ENCODE results near the gene FAM241B. TPM values are rescaled to one million over a fixed set of nuclear protein-coding genes. Genes with fewer than 3 reads are reported as not detected.

Gene FAM241B
- total RNA-seq, 1 experiment from 2014 or later = 18.0 TPM

DNA sequence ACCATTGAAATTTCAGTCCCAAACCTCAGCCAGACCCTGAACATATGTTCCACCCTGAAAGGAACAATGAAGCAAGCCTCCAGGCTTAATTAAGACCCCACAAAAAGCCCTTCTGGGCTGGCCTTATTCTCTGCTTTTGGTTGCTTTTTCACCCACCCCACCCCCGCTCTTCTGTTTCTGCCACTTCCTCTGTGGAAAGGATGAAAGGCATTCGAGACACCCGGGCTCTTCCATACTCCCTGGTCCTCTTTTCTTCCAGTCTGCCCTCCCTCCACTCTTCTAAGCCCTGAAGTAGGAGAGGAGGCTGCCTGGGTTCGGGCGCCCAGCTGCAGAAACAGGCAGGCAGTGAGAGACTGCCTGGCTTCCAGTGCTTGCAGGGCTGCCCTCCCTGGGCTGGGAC is 9.4 kb upstream of the FAM241B start:
- ChIA-PET CTCF (no interaction called here), RAD21 (ENCODE audit: low non-redundant PET in 1 of 2, low total read pairs in 2 of 2, uncharacterized antibody in 2 of 2, unreplicated experiment in 2 of 2) (no interaction called here), POLR2A (no interaction called here)
- no peak for TF ChIP-seq TCF7L2 (IDR thresholded peaks at IDR 0.05; ENCODE audit: borderline replicate concordance, extremely low read depth, insufficient read depth, insufficient read length)
- TF ChIP-seq YY1 (IDR thresholded peaks at IDR 0.05; ENCODE audit: extremely low read depth, insufficient replicate concordance, low read depth, low read length) = no peak
- TF ChIP-seq POLR2AphosphoS5 (IDR thresholded peaks at IDR 0.05; ENCODE audit: low read depth, low read length) = no peak
- TF ChIP-seq ZFX (IDR thresholded peaks at IDR 0.05) = no peak
- TF ChIP-seq JUND (IDR thresholded peaks at IDR 0.05) = no peak
- TF ChIP-seq, protein P1, sequence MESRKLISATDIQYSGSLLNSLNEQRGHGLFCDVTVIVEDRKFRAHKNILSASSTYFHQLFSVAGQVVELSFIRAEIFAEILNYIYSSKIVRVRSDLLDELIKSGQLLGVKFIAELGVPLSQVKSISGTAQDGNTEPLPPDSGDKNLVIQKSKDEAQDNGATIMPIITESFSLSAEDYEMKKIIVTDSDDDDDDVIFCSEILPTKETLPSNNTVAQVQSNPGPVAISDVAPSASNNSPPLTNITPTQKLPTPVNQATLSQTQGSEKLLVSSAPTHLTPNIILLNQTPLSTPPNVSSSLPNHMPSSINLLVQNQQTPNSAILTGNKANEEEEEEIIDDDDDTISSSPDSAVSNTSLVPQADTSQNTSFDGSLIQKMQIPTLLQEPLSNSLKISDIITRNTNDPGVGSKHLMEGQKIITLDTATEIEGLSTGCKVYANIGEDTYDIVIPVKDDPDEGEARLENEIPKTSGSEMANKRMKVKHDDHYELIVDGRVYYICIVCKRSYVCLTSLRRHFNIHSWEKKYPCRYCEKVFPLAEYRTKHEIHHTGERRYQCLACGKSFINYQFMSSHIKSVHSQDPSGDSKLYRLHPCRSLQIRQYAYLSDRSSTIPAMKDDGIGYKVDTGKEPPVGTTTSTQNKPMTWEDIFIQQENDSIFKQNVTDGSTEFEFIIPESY (IDR thresholded peaks at IDR 0.05; ENCODE audit: extremely low read depth, insufficient replicate concordance, low read length) = no peak
- TF ChIP-seq EZH2phosphoT487 (IDR thresholded peaks at IDR 0.05; ENCODE audit: borderline replicate concordance) = no peak
- TF ChIP-seq SP1 (IDR thresholded peaks at IDR 0.05; ENCODE audit: low read depth) = no peak
- no peak for TF ChIP-seq FOSL1 (IDR thresholded peaks at IDR 0.05; ENCODE audit: low read depth)
- no peak for TF ChIP-seq CEBPB (IDR thresholded peaks at IDR 0.05; ENCODE audit: low read depth)
- TF ChIP-seq SIN3A (IDR thresholded peaks at IDR 0.05; ENCODE audit: low read depth) = no peak
- H3K79me2 ChIP-seq (ENCODE audit: insufficient read depth, low read length) = no peaks in the 10 kb centered on the region
- intact Hi-C loops (cut with micrococcal nuclease) = no loop called here
- no peaks in the 10 kb centered on the region for H3K36me3 ChIP-seq (ENCODE audit: control insufficient read depth in 1 of 2, insufficient read depth in 2 of 2, low read length in 2 of 2)
- H3K4me1 ChIP-seq (ENCODE audit: control insufficient read depth in 1 of 2, insufficient read depth in 2 of 2, low read length in 2 of 2) = no peaks in the 10 kb centered on the region; a peak in 1 of 4 replicates
- no peak overlapping the region for H3K27ac ChIP-seq (ENCODE audit: low read depth, low read length)
- no TSS peak for BruUV-seq (replicated peaks)
- no peak overlapping the region for H3K9ac ChIP-seq (ENCODE audit: low read length)
- DNase-seq (ENCODE audit: low read depth, low spot score) (no peak), ATAC-seq (no peak)
- peaks cover 0 to 3% of the 10 kb centered on the region in 2 experiments; a peak in 2 of 4 replicates for H3K9me3 ChIP-seq (ENCODE audit: control insufficient read depth in 1 of 2, insufficient read depth in 1 of 2, low read depth in 1 of 2, low read length in 2 of 2)
- H3K9me2 ChIP-seq (ENCODE audit: insufficient read depth) = no peaks in the 10 kb centered on the region
- no peak overlapping the region for H2AFZ ChIP-seq (ENCODE audit: low read depth, low read length, poor library complexity, severe bottlenecking)
- H4K20me1 ChIP-seq (ENCODE audit: insufficient read depth) = no peaks in the 10 kb centered on the region
- H3K27me3 ChIP-seq (ENCODE audit: insufficient read depth, low read length) = no peaks in the 10 kb centered on the region
- H3K4me2 ChIP-seq (ENCODE audit: low read length) = no peak overlapping the region
- H3K4me3 ChIP-seq (replicated peaks in 1 of 2; ENCODE audit: low read depth in 1 of 2, low read length in 2 of 2) = no peak overlapping the region

All from HCT116 (cell line).